Muscle of leg (tissue), 11 donors: Measurements from ENCODE around the gene HOXC11. TPM values are rescaled to one million over a fixed set of nuclear protein-coding genes. Genes with fewer than 3 reads are reported as not detected.

Experiments used
- DNase-seq: peaks from one replicate; pipeline ENCODE4 v3.0.0; 2013
- H3K27ac ChIP-seq: one replicate; pipeline ENCODE4 v1.5.1; 2013; ENCODE audit warnings: mild to moderate bottlenecking, low read length, control low read depth
- H3K27me3 ChIP-seq: one replicate; pipeline ENCODE4 v1.6.1; 2013; ENCODE audit warnings: low read length; ENCODE audit not compliant: control insufficient read depth, insufficient read depth
- H3K36me3 ChIP-seq: one replicate; pipeline ENCODE4 v1.6.1; 2013; ENCODE audit warnings: low read length; ENCODE audit not compliant: control insufficient read depth, insufficient read depth
- H3K4me1 ChIP-seq: one replicate; pipeline ENCODE4 v1.6.1; 2013; ENCODE audit warnings: low read length; ENCODE audit not compliant: control insufficient read depth, insufficient read depth
- H3K4me3 ChIP-seq: one replicate; pipeline ENCODE4 v1.5.1; 2013; ENCODE audit warnings: low read length, control low read depth
- H3K9me3 ChIP-seq: replicated peaks from 2 replicates; pipeline ENCODE4 v1.6.1; 2013; ENCODE audit warnings: low read depth, low read length; ENCODE audit not compliant: control insufficient read depth
- WGBS: methylation state at CpG from one replicate; pipeline ENCODE4 v1.1.5; 2013; ENCODE audit warnings: missing lambda C conversion rate; ENCODE audit not compliant: insufficient coverage; 5-methylcytosine and 5-hydroxymethylcytosine counted together
- polyA plus RNA-seq, 8 donors: library from polyadenylated mRNA; unstranded; fragments of 120-200 nt; gene quantifications; one replicate each; pipeline versions ENCODE4 v1.2.1 to v1.2.3, GENCODE V29; 2013; ENCODE audit warnings: inconsistent platforms in 1 of 8, low replicate concordance in 1 of 8; ENCODE audit not compliant: insufficient read length in 8 of 8, insufficient read depth in 1 of 8
- total RNA-seq: library from RNA; stranded (reverse); fragments of 120-200 nt; gene quantifications from one replicate; pipeline ENCODE4 v1.2.4, GENCODE V29; 2013

The HOXC11 gene
- total and polyA plus RNA-seq, 9 donors: 2.9 to 9.3 (median 7.4) TPM

DNA sequence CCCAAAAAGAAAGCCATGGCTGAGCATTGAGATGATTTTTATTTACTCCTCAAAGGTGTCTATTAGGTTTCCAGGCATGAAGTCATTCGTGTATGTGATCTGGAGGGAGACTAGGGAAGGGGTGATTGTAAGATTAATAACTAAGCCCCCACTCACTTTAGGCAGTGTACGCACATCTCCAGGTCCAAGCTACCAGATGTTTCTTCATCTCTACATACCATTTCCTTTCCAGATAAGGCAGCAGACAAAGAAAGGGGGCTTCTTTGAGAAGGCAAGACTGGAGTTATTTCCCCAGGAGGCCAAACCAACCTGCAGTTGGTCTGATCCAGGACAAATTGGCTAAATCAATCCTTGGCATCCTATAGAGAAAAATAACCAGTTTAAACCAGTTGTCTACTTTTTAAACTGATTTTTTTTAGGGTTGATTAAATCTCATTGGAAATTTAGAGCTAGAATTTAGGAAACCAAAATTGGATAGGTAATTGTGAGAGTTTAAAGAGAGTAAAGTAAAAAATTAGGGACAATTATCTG, 30.4 kb upstream of the HOXC11 start:
- WGBS: no CpG with 5 or more reads among the region's 2 CpGs
- H3K27me3 ChIP-seq: peaks cover 91% of the 10 kb centered on the region

GRCh38 chr12:53944209-53944608, 28.7 kb upstream of the HOXC11 start:
- DNase-seq: no peak
- no peak overlapping the region for H3K27ac ChIP-seq
- no peaks in the 10 kb centered on the region for H3K9me3 ChIP-seq
- peaks cover 7% of the 10 kb centered on the region for H3K4me1 ChIP-seq
- H3K36me3 ChIP-seq: no peaks in the 10 kb centered on the region
- no peak overlapping the region for H3K4me3 ChIP-seq
- WGBS: no CpG with 5 or more reads among the region's 4 CpGs
- H3K27me3 ChIP-seq: peaks cover 91% of the 10 kb centered on the region

More for the DNA sequence above, 30.4 kb upstream of the HOXC11 start:
- H3K4me3 ChIP-seq: no peak overlapping the region
- H3K27ac ChIP-seq: no peak overlapping the region
- no peaks in the 10 kb centered on the region for H3K9me3 ChIP-seq
- peaks cover 19% of the 10 kb centered on the region for H3K4me1 ChIP-seq
- DNase-seq: no peak
- H3K36me3 ChIP-seq: no peaks in the 10 kb centered on the region

- Histone ChIP-seq H3K4me1 (peaks cover 7% of the 10 kb centered on the region), H3K27me3 (peaks cover 91% of the 10 kb centered on the region), H3K27ac (no peak overlapping the region), H3K9me3 (no peaks in the 10 kb centered on the region), H3K36me3 (no peaks in the 10 kb centered on the region), H3K4me3 (no peak overlapping the region)
- 3% methylated on average over 33 of the region's 51 CpGs for WGBS
- no peak for DNase-seq
These were observed 27.7 kb upstream of the HOXC11 start for GRCh38 chr12:53944907-53945847.

DNA sequence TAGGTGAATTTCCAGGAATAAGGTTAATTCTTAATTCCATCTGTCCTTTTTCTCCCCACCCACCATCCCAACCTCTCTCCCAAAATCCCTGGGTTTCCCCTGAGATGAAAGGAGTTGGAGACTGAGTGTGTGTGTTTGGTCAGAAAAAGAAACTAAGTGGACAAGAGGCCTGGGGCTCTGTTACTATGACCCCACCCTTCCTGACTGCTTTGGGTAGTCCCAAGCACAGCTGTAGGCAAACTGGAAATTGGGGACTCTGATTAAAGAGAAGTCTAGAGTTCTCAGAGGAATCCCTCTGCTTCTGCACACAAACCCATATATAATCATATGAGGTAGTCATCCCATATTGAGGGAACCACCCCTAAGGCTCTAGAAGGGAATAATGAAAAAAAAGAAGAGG, 25.2 kb upstream of the HOXC11 start:
- DNase-seq: no peak
- Histone ChIP-seq H3K4me3 (no peak overlapping the region), H3K36me3 (no peaks in the 10 kb centered on the region), H3K27ac (no peak overlapping the region), H3K27me3 (peaks cover 94% of the 10 kb centered on the region), H3K4me1 (peaks cover 19% of the 10 kb centered on the region), H3K9me3 (no peaks in the 10 kb centered on the region)

- no peaks in the 10 kb centered on the region for H3K36me3 ChIP-seq
- 63% methylated on average over 4 of the region's 9 CpGs for WGBS
- DNase-seq: no peak
- H3K4me3 ChIP-seq: no peak overlapping the region
- H3K4me1 ChIP-seq: peaks cover 19% of the 10 kb centered on the region
- H3K9me3 ChIP-seq: no peaks in the 10 kb centered on the region
- no peak overlapping the region for H3K27ac ChIP-seq
- H3K27me3 ChIP-seq: peaks cover 98% of the 10 kb centered on the region
These were observed 24.0 kb upstream of the HOXC11 start for GRCh38 chr12:53948650-53949593.

- no peak for DNase-seq
- H3K4me3 ChIP-seq: no peak overlapping the region
- 14% methylated on average over 28 of the region's 34 CpGs for WGBS
- H3K36me3 ChIP-seq: no peaks in the 10 kb centered on the region
- H3K9me3 ChIP-seq: no peaks in the 10 kb centered on the region
- H3K27ac ChIP-seq: no peak overlapping the region
- peaks cover 98% of the 10 kb centered on the region for H3K27me3 ChIP-seq
- peaks cover 21% of the 10 kb centered on the region for H3K4me1 ChIP-seq
These were observed 23.1 kb upstream of the HOXC11 start for GRCh38 chr12:53949631-53950436.

DNA sequence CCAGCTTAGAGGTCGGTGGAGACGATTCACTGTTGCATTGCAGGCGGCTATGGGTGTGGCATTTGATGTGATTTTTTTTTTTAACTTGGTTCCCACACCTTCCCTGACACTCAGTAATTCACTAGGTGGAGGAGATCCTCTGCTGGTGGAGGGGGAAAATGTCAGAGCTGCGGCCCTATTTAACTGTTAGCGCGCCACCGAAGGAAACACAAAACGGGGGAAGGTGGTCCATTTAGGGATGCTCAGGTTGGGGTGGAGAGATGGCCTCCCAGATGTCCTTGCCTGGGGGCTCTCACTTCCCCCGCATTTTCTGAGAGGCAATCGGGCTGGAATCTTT, 22.5 kb upstream of the HOXC11 start:
- H3K9me3 ChIP-seq: no peaks in the 10 kb centered on the region
- H3K27ac ChIP-seq: no peak overlapping the region
- peaks cover 97% of the 10 kb centered on the region for H3K27me3 ChIP-seq
- DNase-seq: no peak
- 11% methylated on average over 7 of the region's 10 CpGs for WGBS
- H3K4me3 ChIP-seq: no peak overlapping the region
- H3K4me1 ChIP-seq: peaks cover 19% of the 10 kb centered on the region
- no peaks in the 10 kb centered on the region for H3K36me3 ChIP-seq

GRCh38 chr12:53950789-53951576, 21.9 kb upstream of the HOXC11 start:
- WGBS: 29% methylated on average over 30 of the region's 34 CpGs
- no peak for DNase-seq
- peaks cover 97% of the 10 kb centered on the region for H3K27me3 ChIP-seq

More at GRCh38 chr12:53950789-53951576, 21.9 kb upstream of the HOXC11 start:
- Histone ChIP-seq H3K27ac (no peak overlapping the region), H3K9me3 (no peaks in the 10 kb centered on the region), H3K4me3 (no peak overlapping the region), H3K4me1 (peaks cover 21% of the 10 kb centered on the region), H3K36me3 (no peaks in the 10 kb centered on the region)
